Thoracic aorta (tissue), 2 donors: ENCODE measurements around the gene RNU6-9. TPM values are rescaled to one million over a fixed set of nuclear protein-coding genes. Genes with fewer than 3 reads are reported as not detected.

Experiments
- ATAC-seq: fragments of 150-250 bp; one replicate; pipeline ENCODE4 v1.8.0; 2017; ENCODE audit warnings: low read depth; ENCODE audit not compliant: insufficient number of reproducible peaks, low FRiP score
- DNase-seq: peaks from one replicate; pipeline ENCODE4 v3.0.0-alpha.2; 2020; ENCODE audit warnings: low spot score
- H3K27ac ChIP-seq, 2 donors: fragments of 200-600 bp; sonication (generic); 1 replicate in 1 of 2; 2 replicates in 1 of 2; pipeline ENCODE4 v1.5.1; 2016; ENCODE audit warnings: mild to moderate bottlenecking in 2 of 2, moderate library complexity in 2 of 2
- H3K27me3 ChIP-seq: fragments of 200-600 bp; sonication (generic); replicated peaks from 2 replicates; pipeline ENCODE4 v1.6.0; 2016; ENCODE audit warnings: mild to moderate bottlenecking; ENCODE audit not compliant: insufficient read depth
- H3K36me3 ChIP-seq: fragments of 200-600 bp; sonication (generic); one replicate; pipeline ENCODE4 v1.5.1; 2016
- H3K4me1 ChIP-seq, 2 donors: fragments of 200-600 bp; sonication (generic); 1 replicate in 1 of 2; 2 replicates in 1 of 2; pipeline versions ENCODE4 v1.5.1 to v1.6.0; 2016; ENCODE audit warnings: low read depth in 2 of 2, mild to moderate bottlenecking in 1 of 2; ENCODE audit not compliant: control insufficient read depth in 1 of 2
- H3K4me3 ChIP-seq: fragments of 200-600 bp; sonication (generic); 2 replicates; pipeline ENCODE4 v1.5.1; 2016; ENCODE audit warnings: mild to moderate bottlenecking
- H3K9me3 ChIP-seq: fragments of 200-600 bp; sonication (generic); 2 replicates; pipeline ENCODE4 v1.5.1; 2016
- CTCF ChIP-seq: fragments of 200-600 bp; sonication (generic); IDR thresholded peaks from one replicate; pipeline ENCODE4 v1.5.1; 2019; ENCODE audit warnings: antibody characterized with exemption
- total RNA-seq, 2 donors: library from RNA; depleted of rRNA; stranded (reverse); fragments of >200 nt; gene quantifications; one replicate each; pipeline versions ENCODE4 v1.1.0 to v1.2.3, GENCODE V29; 2016

The RNU6-9 gene
- total RNA-seq, 2 donors from 2014 or later = not detected

DNA sequence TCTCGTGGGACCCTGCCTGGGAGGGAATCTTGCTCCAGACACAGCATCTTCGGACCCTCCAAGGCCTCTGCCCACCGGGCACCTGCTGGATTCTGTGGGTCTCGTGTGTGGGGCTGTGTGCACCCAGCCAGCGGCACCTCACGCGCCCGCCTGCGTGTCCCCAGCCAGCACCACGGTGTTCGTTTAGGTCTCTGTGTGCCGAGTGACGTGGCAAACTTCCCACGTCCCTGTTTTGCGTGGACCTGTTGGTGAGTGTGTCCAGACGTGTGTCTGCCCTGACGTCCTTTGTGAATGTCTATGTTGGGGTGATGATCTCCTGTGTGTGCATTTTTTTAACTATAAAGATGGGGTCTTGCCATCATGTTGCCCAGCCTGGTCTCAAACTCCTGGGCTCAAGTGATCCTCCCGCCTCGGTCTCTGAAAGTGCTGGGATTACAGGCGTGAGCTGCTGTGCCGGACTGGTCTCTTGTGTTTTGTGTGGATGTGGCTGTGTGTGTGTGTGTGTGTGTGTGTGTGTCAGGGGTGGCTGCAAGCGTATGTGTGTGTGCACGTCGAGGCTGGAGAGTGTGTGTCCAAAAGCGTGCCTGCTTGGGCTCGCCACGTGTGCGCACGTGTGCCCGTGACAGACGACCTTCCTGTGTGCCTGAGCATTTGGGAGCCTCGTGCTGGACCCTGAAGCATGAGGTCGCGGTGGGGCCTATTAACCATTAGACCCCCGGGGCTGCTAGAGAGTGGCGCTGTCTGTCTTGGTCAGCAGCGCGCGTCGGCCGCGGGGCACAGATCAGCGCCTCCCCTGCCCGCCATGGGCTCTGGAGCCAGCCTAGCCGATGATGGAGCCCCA, 48.2 kb downstream of the RNU6-9 start:
- no peak for DNase-seq
- TF ChIP-seq CTCF = no peak
- Histone ChIP-seq H3K27ac (peak overlapping the region; percentile 82), H3K36me3 (no peaks in the 10 kb centered on the region), H3K4me3 (peak overlapping the region; percentile 64), H3K27me3 (no peaks in the 10 kb centered on the region), H3K4me1 (peaks cover 6 to 20% of the 10 kb centered on the region in 2 donors), H3K9me3 (no peaks in the 10 kb centered on the region)
- ATAC-seq = no peak

DNA sequence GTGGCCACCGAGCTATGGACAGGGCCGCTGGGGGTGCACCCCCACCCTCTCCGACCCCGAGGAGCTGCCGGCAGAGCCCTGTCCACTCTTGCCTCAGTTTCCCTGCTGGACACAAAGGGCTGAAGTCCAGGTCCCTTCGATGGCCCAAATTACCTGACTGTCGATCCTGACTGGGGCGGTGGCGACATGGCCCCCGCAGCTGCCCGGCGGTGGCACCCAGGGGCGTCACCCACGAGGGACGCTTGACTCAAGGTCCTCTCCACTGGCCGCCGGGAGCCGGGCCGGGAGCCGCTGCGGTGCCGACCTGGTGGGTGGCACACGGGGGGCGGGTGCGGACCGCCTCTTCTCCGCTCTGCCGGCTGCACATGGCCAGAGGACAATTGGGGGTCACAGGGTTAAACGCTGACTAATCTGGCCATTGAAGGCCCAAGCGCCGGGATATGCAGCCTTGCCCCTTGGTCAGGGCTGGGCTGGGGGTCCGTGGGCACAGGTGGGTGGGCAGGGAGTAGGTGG, 48.9 kb downstream of the RNU6-9 start:
- Histone ChIP-seq H3K4me1 (peaks cover 6 to 20% of the 10 kb centered on the region in 2 donors), H3K27ac (no peak overlapping the region), H3K9me3 (no peaks in the 10 kb centered on the region), H3K36me3 (no peaks in the 10 kb centered on the region), H3K4me3 (no peak overlapping the region), H3K27me3 (no peaks in the 10 kb centered on the region)
- ATAC-seq (no peak), DNase-seq (no peak)
- TF ChIP-seq CTCF = no peak

Other genes with a start within 250 kb of the RNU6-9 start
- 10 to 100 TPM; 47.8 to 61.9 TPM for gene RNF126, start 230.3 kb upstream of the RNU6-9 start, total RNA-seq
- gene FSTL3, start 217.1 kb upstream of the RNU6-9 start, total RNA-seq = 100 to 1,000 TPM; 361 to 595 TPM
- not detected for gene PRSS57, start 198.0 kb upstream of the RNU6-9 start, total RNA-seq
- 10 to 100 TPM; 14.4 to 28.4 TPM for gene PALM, start 184.5 kb upstream of the RNU6-9 start, total RNA-seq
- 1 to 10 TPM in 1 of 2 donors, not detected in 1; 2.2 TPM for gene MISP, start 142.4 kb upstream of the RNU6-9 start, total RNA-seq
- 100 to 1,000 TPM; 149 to 163 TPM for gene PTBP1, start 96.0 kb upstream of the RNU6-9 start, total RNA-seq
- not detected for gene PLPPR3, start 71.5 kb upstream of the RNU6-9 start, total RNA-seq
- gene AZU1, start 65.6 kb upstream of the RNU6-9 start, total RNA-seq = 1 to 10 TPM in 1 of 2 donors, not detected in 1; 1.1 TPM
- gene PRTN3, start 52.5 kb upstream of the RNU6-9 start, total RNA-seq = not detected
- under 1 TPM in 1 of 2 donors, not detected in 1; 0.41 TPM for gene ELANE, start 41.2 kb upstream of the RNU6-9 start, total RNA-seq
- gene CFD, start 33.8 kb upstream of the RNU6-9 start, total RNA-seq = 100 to 1,000 TPM; 472 to 781 TPM
- 10 to 100 TPM; 29.1 to 38.0 TPM for gene MED16, start 297 bp upstream of the RNU6-9 start, total RNA-seq
- gene R3HDM4, start 19.7 kb downstream of the RNU6-9 start, total RNA-seq = 10 to 100 TPM; 37.6 to 42.4 TPM
- not detected for gene KISS1R, start 23.8 kb downstream of the RNU6-9 start, total RNA-seq
- gene ARID3A, start 32.6 kb downstream of the RNU6-9 start, total RNA-seq = 10 to 100 TPM in 1 of 2 donors, 1 to 10 TPM in 1; 3.3 to 11.2 TPM
- gene WDR18, start 90.9 kb downstream of the RNU6-9 start, total RNA-seq = 10 to 100 TPM in 1 of 2 donors, 1 to 10 TPM in 1; 6.8 to 27.6 TPM
- gene GRIN3B, start 106.9 kb downstream of the RNU6-9 start, total RNA-seq = under 1 TPM in 1 of 2 donors, not detected in 1; 0.14 TPM
- 100 to 1,000 TPM; 183 to 267 TPM for gene TMEM259, start 127.6 kb downstream of the RNU6-9 start, total RNA-seq
- gene RNU6-2, start 128.0 kb downstream of the RNU6-9 start, total RNA-seq = not detected
- 100 to 1,000 TPM in 1 of 2 donors, 10 to 100 TPM in 1; 96.9 to 193 TPM for gene CNN2, start 133.1 kb downstream of the RNU6-9 start, total RNA-seq
- 1 to 10 TPM; 6.0 to 7.0 TPM for gene ABCA7, start 146.6 kb downstream of the RNU6-9 start, total RNA-seq
- 10 to 100 TPM; 37.9 to 42.6 TPM for gene ARHGAP45, start 173.7 kb downstream of the RNU6-9 start, total RNA-seq
- gene POLR2E, start 201.9 kb downstream of the RNU6-9 start, total RNA-seq = 100 to 1,000 TPM; 129 to 149 TPM
- gene GPX4, start 210.5 kb downstream of the RNU6-9 start, total RNA-seq = 100 to 1,000 TPM; 259 to 441 TPM